CD4-positive, alpha-beta T cell treated with Interleukin-15 for 4 hours (primary cell): ENCODE data around the gene ENPP7.

Experiments
- DNase-seq: peaks from one replicate; pipeline ENCODE4 v3.0.0-alpha.2; 2020; ENCODE audit warnings: low spot score

ENPP7 gene, protein sequence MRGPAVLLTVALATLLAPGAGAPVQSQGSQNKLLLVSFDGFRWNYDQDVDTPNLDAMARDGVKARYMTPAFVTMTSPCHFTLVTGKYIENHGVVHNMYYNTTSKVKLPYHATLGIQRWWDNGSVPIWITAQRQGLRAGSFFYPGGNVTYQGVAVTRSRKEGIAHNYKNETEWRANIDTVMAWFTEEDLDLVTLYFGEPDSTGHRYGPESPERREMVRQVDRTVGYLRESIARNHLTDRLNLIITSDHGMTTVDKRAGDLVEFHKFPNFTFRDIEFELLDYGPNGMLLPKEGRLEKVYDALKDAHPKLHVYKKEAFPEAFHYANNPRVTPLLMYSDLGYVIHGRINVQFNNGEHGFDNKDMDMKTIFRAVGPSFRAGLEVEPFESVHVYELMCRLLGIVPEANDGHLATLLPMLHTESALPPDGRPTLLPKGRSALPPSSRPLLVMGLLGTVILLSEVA

DNA sequence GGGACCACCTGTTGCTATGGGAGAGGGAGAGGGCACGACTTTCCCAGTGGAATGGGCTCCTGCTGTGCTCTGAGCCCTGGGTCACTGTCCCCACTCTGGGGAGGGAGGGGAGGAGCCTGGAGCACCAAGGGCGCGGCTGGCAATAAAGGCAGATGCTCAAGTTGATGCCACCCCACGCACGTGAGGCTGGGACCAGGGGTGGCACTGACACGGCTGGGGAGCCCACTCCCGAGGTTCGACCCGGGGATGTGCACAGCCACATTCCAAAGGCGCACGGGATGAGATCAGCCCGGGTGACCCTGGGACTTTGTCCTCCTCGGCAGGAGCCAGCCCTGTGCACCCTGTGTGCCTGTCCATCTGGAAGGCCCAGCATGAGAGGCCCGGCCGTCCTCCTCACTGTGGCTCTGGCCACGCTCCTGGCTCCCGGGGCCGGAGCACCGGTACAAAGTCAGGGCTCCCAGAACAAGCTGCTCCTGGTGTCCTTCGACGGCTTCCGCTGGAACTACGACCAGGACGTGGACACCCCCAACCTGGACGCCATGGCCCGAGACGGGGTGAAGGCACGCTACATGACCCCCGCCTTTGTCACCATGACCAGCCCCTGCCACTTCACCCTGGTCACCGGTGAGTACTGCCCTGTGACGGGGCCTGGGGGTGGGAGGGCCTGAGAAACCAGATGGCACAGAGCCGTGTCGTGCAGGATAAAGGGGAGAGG lies at the start of gene ENPP7:
ENPP7 (plus strand) TSS at position 175 of the 715 bp plus-strand sequence; CDS start at position 372, 197 bp downstream.
- no peak for DNase-seq

DNA sequence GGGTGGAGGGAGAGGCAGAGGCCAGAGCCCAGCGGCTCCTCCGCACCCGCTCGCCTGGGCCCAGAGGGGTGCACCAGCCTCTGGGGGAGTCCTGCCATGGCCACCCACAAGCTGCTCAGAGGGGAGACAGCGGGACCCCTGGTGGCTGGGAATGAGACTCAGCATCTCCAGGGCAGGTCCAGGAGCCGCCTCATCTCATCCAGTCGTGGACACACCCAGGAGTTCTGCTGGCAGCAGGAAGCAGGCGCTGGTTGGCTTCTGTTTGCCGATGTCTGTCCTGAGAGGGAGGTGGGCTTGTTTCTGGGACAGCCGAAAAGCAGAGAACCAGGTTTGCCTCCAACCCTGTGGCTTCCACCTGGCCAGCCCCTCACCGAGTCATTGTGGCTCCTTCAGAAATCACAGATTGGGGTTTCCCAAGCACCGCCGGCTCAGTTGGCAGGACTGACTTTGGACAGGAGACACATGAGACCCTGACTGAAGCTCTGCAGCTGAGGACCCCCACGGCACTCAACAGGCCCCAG lies 49.6 kb upstream of the ENPP7 start:
- no peak for DNase-seq

DNA sequence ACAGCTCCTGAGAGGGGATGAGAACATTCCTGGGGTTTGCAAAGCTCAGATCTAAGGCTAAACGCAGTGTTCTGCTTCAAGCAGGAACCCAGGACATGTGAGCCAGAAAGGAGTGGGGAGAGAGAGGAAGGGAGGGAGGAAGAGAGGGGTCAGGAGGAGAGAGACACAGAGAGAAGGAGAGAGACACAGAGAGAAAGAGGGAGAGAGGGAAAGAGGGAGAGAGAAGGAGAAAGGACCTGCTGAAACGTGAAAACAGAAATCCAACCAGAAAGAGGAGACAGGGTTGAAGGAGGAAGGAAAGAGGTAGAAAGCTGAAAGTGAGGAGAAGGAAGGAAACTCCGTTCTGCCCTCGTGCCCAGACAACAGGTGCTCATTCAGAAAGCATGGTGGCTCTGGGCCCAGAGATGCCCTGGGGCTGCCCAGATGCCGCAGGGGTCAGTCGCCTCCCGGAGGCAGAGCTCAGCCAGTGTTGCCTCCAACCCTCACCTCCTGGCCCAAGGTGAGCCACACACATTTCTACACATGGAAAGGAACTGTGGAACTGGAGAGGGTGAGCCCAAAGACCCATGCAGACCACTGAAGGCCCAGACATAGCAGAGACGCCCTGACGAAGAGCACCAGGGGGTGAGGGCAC lies 49.0 kb upstream of the ENPP7 start:
- DNase-seq: no peak

DNA sequence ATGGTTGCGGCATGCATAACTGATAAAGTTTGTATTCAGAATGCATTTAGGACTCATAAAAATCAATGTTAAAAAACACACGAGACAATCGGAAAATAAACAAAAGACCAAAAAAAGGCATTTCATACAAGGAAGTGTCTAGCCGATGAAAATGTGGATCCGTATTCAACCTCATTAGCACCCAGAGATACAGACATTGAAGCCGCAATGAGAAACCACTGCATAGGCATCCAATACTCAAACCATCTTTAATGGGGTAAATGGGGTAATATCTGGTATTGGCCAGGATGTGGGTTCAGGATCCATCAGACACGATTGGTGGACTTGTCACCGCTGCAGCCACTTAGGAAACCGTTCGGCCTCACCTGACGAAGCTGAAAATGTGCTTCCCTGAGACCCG lies 47.4 kb upstream of the ENPP7 start:
- DNase-seq: no peak

DNA sequence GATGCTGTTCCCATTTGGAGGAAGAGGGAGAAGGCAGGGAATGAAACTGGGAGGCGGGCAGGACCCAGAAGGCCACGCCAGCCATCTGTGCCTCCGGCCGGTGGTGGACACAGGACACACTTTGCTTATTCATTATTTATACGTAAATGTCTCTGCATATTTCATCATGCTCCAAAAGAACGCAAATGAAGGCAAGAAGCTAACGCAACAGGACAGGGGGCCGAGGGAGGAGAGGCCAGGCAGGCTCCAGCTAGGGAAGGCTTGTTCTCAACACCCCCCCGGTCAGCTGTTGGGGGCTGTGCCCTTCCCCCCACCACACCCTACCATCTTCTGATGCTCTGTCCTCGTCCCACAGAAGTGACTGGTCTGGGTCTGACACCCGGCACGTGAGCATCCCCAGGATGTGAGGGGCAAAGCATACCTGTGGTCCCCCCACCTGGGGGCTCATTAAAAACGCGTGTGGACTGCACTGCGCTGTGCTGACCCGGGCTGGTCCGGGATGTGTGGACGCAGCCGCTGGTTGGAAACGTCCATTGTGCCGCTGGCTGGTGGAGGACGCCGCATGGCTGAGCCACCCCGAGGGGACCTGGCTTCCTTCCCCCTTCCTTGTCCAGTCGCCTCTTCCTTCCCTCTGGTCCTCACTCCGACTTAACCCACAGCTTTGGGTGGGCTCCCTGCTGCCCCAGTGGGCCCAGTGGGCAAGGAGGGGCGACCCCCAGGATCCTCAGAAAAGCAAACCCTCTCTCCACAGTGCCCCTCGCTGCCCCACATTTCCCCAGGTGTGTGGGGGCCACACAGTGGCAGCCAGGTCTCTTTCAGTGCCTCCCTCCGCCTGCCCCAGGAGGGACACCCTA lies 46.4 kb upstream of the ENPP7 start:
- DNase-seq: no peak

DNA sequence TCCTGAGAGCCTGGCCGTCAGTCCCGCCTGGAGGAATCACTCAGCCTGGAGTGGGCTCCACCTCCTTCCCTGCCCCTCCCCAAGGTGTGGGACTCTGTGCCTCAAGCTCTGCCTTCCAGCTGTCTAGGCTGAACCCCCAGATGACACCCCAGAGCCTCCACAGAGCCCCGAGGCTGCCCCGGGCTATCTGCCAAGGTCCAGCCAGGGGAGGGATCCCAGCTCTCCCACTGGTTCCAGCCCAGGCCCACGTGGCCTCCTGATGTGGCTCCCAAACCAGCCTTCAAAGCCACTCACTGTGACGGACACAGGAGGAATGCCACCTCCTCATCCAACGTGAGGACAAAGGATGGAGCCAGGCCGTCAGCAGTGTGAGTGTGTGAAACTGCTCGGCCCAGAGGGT lies 45.6 kb upstream of the ENPP7 start:
- no peak for DNase-seq

DNA sequence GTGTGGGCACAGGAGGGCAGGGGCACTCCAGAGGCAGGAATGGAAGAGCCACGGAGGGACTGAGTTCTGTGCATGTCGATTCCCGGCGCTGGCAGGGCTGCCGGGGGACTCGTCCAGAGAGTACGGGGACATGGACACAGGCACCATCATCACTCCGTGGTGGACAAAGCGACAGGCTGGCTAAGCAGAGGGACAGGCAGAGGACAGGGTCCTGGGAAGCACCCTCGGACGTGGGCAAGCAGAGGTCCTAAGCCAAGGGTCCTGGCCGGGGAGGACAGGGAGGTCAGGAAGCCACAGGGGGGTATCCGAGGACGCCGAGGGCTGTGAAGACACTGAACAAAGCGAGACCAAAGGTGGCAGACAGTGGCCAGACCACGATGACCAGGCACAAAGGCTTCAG lies 44.3 kb upstream of the ENPP7 start:
- no peak for DNase-seq

DNA sequence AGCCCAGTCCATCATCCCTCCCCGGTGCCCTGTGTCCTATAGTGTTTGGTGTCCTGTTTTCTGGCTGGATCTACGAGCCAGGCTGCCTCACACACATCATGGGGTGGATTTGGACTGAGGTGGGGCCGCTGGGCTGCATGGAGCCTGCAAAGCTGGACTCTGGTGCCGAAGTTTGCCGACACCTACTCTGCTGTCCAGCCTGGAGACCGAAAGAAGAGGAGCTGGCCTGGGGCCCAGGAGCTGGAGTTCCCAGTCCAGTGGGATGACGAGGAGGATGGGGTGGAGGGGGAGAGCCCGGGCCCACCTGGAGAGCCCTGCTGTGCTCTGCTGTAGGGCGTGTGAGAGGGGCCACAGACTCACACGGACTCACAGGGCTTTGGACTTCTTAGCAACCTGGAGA lies 40.3 kb upstream of the ENPP7 start:
- no peak for DNase-seq

DNA sequence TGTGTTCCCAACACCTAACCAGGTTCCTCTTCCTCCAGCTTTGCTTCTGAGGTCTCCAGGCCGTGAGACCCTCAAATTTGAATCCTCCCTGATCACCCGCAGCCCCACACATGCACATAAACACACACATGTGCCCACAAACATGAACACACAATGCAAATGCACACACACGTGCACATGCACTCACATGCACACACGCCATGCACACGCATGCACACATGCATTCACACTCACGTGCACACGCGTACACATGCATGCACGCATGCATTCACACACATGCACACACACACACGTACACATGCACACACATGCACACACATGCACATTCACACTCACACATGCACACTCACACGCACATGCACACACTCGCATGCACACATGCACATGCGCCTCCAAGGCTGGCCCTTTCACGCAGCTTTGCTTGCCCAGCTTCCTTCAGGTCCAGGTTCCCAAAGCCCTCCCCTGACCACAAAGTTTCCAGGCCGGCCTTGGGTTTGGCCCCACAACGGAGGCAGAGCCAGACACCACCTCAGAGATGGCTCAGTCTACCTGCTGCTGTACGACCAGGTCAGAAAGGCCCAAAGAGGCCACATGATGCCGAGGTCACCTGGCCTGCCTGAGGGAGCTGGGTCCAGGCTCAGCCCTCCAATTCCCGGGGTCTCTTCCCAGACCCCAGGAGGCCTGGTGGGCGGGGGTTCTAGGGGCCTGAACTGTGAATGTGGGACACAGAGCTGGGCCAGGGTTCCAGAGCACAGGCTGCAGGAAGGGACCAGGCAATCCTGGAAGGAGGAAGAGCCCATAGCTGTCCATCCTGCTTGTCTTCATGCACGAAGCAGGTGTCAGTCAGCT lies 39.5 kb upstream of the ENPP7 start:
- no peak for DNase-seq

DNA sequence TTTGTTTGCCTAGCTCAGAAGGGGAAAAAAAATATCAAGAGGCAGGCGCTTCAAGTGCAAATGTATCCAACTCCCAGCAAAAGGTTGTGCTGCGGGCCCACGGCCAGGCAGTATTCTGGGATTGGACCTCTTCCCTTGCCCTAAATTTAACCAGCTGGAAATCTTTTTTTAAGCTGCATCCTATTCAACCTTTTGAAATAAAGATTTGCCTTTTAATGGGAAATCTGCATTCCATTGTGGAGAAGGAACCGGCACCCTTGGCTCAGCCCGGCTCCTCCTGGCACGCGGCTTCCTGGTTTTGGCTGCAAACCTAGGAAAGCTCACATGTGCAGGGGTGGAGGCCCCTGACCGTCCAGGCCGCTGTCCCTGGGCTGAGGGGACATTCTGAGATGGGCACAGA lies 38.8 kb upstream of the ENPP7 start:
- no peak for DNase-seq

DNA sequence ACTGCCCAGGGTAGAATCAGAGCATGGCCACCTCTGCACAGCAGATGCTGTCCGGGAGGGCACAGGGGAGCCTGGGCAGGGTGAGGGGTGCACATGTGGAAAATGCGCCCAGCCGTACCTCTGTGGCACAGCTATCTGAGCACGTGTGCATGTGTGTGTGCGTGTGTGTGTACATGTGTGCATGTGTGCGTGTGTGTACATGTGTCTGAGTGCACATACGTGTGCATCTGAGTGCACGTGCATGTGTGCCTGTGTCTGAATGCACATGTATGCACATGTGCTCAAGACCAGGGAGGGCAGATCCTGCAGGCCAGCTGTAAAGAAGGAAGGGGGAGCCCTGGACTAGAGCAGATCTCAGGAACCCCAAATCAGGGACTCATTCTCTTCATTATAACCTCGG lies 37.3 kb upstream of the ENPP7 start:
- no peak for DNase-seq

DNA sequence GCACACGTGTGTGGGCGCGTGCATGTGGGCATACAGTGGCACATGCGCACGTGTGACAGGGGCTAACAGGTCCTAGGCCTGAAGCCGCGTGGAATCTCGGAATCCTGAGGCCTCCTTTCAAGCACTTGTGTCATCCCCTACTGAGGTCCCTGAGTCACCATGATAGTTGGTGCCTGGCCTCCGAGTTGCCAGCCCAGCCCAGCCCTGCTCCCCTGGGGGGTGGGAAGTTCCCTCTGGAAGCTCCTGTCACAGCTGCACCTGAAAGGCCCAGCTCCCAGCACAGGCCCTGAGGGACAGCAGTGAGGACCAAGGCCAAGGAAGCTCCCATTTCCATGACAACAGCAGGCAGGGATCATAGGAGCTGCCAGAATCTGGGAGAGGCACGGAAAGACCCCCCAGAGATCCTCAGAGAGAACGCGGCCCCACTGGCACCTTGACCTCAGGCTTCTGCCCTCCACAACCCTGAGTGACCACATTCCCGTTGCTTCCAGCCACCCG lies 35.4 kb upstream of the ENPP7 start:
- no peak for DNase-seq

DNA sequence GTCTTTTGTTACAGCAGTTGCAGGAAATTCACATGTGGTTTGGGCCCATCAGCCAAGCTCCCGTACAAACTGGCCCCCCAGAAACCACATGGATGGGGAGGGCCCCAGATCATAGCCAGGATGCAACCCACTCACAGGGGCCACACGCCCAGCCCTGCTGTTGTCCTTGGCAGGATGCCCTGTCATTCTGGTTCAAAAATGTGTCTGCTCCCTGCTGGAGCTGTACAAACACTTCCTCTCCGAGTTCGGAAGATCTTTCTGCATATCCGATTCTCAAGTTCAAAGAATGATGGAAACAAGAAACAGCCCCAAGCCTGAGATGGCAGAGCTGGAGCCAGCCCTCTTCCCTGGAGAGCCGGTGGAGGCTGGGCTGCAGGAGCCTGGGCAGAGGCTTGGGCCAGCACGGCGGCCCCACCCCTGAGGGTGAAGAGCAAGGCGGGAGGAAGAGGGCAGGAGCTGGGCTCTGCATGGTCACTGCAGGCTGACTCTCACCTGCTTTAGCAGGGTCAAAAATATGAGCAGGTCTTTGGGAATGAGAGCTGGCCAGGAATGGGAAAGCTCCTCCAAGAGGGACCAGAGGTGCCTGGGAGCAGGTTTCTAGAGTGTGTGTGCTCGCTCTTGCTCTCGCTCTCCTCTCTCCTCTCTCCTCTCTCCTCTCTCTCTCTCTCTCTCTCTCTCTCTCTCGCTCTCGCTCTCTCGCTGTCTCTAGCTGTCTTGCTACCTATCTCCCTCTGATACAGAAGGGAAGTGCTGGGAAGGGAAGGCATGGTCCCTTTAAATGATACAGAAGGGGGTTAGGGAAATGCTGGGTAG lies 34.7 kb upstream of the ENPP7 start:
- no peak for DNase-seq

DNA sequence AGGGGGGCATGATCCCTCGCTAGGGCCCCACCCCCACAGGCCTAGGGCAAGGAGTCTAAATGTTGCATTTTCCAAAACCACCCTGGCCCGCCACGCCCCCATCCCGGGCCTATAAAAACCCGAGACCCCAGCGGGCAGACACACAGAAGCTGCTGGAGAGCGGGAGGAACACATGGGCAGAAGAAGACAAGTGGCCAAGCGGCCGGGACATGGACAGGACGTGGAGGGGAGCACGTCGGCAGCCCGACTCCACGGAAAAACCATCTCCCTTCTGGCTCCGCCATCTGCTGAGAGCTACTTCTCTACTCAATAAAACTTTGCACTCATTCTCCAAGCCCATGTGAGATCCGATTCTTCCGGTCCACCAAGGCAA lies 34.1 kb upstream of the ENPP7 start:
- no peak for DNase-seq

DNA sequence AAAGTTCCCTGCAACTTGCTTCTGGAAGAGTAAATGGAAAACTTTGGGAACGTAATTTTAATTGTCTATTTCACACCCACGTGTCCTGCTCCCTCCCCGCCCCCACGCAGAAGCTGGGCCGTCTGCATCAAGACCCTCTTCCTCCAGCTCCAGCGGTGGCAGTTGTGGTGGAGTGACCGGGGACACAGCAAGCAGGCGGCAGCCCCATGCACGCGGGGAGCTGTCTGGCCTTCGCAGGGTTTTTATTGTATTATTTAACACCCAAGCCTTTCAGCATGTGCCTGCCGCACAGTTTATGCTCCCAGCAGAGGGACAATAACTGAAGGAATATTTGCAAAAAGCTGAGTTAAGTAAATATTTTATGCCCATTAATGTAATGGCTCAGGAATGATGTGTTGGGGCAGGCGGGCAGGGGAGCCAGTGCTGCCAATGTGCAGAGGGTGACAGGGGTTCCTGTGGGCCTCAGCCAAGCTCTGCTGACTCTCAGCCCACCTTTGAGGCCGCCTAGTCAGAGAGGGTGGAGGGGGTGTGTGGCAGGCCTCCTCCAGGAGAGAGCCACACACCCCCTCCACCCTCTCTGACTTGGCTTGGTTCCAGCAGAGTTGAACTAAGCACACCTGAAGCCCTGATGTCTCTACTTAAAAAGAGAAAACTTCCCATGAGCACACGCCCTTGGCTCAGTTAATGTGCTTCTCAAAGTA lies 32.4 kb upstream of the ENPP7 start:
- DNase-seq: no peak

DNA sequence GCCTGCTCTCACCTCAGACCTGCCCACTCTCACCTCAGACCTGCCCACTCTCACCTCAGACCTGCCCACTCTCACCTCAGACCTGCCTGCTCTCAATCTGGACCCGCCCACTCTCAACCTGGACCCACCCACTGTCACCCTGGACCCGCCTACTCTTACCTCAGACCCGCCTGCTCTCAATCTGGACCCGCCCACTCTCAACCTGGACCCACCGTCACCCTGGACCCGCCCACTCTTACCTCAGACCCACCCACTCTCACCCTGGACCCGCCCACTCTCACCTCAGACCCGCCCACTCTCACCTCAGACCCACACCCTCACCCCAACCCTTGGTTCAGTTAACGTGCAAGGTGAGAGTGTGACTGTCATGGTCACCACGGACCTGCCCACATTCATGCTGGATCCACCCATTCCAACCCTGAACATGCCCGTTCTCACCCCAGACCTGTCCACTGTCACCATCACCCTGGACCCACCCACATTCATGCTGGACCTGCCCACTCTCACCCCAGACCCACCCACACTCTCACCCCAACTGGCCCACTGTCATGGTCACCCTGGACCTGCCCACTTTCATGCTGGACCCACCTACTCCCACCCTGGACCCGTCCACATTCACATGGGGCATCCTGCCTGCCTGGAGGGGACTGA lies 31.2 kb upstream of the ENPP7 start:
- no peak for DNase-seq

DNA sequence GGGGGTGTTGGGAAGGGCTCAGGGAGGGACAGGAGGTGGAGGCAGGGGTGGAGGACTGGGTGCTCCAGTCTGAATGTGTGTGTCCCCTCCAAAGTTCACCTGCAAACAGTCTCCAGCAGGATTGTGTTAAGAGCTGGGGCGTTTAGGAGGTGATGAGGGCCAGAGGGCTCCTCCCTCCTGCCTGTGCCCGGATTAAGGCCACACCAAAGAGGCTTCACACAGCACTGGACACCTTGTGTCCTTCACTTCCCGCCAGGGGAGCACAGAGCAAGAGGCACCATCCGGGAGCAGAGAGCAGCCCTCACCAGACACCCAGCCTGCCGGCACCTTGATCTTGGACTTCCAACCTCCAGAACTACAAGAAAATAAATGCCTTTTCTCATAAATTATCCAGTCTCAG lies 30.2 kb upstream of the ENPP7 start:
- no peak for DNase-seq

DNA sequence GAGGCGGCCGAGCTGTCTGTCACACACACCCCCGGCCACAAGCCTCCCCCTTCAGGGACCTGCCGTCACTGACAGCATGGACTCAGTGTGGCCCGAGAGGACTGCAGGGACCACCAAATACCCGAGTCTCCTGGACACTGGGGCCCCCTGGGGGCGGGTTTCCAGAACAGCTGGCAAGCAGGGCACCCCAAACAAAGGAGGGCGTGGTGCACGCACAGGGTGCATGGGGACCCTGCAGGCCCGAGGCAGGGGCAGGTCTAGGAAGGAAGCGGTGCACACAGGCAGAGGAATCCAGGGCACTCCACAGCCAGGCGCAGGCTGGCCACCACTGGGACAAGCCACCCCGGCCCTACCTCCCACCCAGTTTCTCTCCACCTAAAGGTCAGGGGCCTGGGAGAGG lies 28.7 kb upstream of the ENPP7 start:
- no peak for DNase-seq
